NT2/D1 (cell line): ENCODE measurements around the gene PLCH1.

Source experiments
- SUZ12 ChIP-seq: IDR thresholded peaks from 2 replicates; pipeline ENCODE4 v1.6.1; 2011; ENCODE audit not compliant: insufficient read length, insufficient read depth; ENCODE audit errors: extremely low read depth
- YY1 ChIP-seq: IDR thresholded peaks from 2 replicates; pipeline ENCODE4 v1.6.1; 2011; ENCODE audit not compliant: insufficient read length, insufficient read depth
- ZNF274 ChIP-seq: IDR thresholded peaks from 2 replicates; pipeline ENCODE4 v1.6.1; 2011; ENCODE audit warnings: mild to moderate bottlenecking, low read depth, low read length

DNA sequence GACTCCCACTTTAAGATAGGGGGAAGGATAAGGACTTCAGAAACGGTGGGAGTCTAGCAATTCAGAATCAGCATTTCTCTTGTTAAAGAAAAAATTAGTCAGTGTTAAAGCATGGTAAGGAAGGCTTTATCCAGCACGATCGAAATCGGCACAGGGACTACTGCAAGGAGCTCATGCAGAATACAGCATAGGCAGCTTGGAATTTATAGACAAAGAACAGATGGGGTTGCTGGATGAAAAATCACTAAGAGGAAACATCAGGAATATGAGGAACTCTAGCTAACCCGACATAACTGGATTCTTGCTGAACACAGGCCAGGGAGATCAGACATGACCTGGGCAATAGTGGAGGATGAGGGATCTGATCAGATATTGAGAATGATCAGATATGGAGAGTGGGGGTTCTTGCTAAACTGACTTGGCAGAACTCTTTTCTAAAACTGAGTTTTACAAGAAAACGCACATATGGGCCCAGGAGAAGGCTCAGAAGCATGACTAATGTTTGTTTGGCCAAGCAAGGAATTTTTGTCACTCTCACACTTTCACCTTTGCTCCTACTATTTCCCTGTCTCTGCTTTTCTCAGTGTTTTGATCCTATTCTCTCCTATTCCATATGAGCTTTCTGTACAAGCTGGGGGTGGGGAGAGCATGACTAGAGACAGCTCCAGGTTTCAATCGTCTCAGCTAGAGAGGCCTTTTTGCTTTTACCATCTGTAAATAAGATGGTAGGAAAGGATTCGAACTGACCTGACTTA lies 3.9 kb upstream of the PLCH1 start:
- TF ChIP-seq YY1 = no peak
- TF ChIP-seq SUZ12 = no peak
- TF ChIP-seq ZNF274 = no peak
